A549 (cell line): Measurements from ENCODE around the gene COL16A1.

Experiments used
- CBX2 ChIP-seq: fragments of 200-600 bp; sonication (generic); IDR thresholded peaks from 2 replicates; pipeline ENCODE4 v1.6.1; 2016; ENCODE audit warnings: low read depth, mild to moderate bottlenecking, borderline replicate concordance
- CHD4 ChIP-seq: fragments of 200-600 bp; sonication (generic); IDR thresholded peaks from 2 replicates; pipeline ENCODE4 v1.6.1; 2016; ENCODE audit warnings: antibody characterized with exemption, mild to moderate bottlenecking, borderline replicate concordance
- CTCF ChIP-seq: fragments of >200 bp; sonication (Bioruptor Twin); formaldehyde crosslinking; IDR thresholded peaks from 3 replicates; pipeline ENCODE4 v1.5.1; 2016
- EP300 ChIP-seq, 2 experiments: fragments of >200 bp; sonication (Bioruptor Twin); formaldehyde crosslinking; IDR thresholded peaks; 2 replicates in 1 of 2; 3 replicates in 1 of 2; pipeline ENCODE4 v1.6.1; 2016 to 2017
- KDM1A ChIP-seq: fragments of 200-600 bp; sonication (generic); IDR thresholded peaks from 2 replicates; pipeline ENCODE4 v1.6.1; 2016; ENCODE audit warnings: low read depth, mild to moderate bottlenecking
- KDM5A ChIP-seq: fragments of 200-600 bp; sonication (generic); IDR thresholded peaks from 2 replicates; pipeline ENCODE4 v1.6.1; 2016; ENCODE audit warnings: antibody characterized with exemption, mild to moderate bottlenecking
- MAX ChIP-seq: IDR thresholded peaks from 2 replicates; pipeline ENCODE4 v1.6.1; 2012
- MAZ ChIP-seq: fragments of 150-350 bp; IDR thresholded peaks from 2 replicates; pipeline ENCODE4 v1.6.1; 2014; ENCODE audit warnings: antibody characterized with exemption, low read depth, low read length, borderline replicate concordance
- POLR2A ChIP-seq: IDR thresholded peaks from 2 replicates; pipeline ENCODE4 v1.6.1; 2012; ENCODE audit warnings: mild to moderate bottlenecking, low read length
- RAD21 ChIP-seq, 2 experiments: fragments of >200 bp in 1 of 2; sonication (Bioruptor Twin) in 1 of 2; formaldehyde crosslinking in 1 of 2; IDR thresholded peaks in 1 of 2; conservative IDR thresholded peaks in 1 of 2; 2 replicates in 1 of 2; 3 replicates in 1 of 2; pipeline ENCODE4 v1.6.1; 2012 to 2018; ENCODE audit warnings: inconsistent platforms in 1 of 2
- REST ChIP-seq: fragments of 200-600 bp; sonication (generic); IDR thresholded peaks from 2 replicates; pipeline ENCODE4 v1.6.1; 2016; ENCODE audit warnings: antibody characterized with exemption, mild to moderate bottlenecking, moderate library complexity
- SMC3 ChIP-seq: fragments of >200 bp; sonication (Bioruptor Twin); formaldehyde crosslinking; IDR thresholded peaks from 3 replicates; pipeline ENCODE4 v1.6.1; 2018; ENCODE audit warnings: inconsistent platforms
- TP53 ChIP-seq: fragments of 250-450 bp; sonication (Bioruptor Pico); IDR thresholded peaks from 2 replicates; pipeline ENCODE4 v1.5.0; 2021; ENCODE audit warnings: mild to moderate bottlenecking, moderate library complexity
- USF2 ChIP-seq: fragments of 450-650 bp; IDR thresholded peaks from 2 replicates; pipeline ENCODE4 v1.6.1; 2014; ENCODE audit warnings: antibody characterized with exemption

- TF ChIP-seq RAD21 (conservative IDR thresholded peaks at IDR 0.05 in 1 of 2, IDR thresholded peaks at IDR 0.05 in 1 of 2) (no peak), REST (no peak), CTCF (no peak), POLR2A (no peak), CHD4 (no peak), MAX (peak; percentile 28; the same call in 1 of the 2 replicates), KDM5A (no peak), MAZ (no peak), TP53 (no peak), CBX2 (no peak), EP300 (IDR thresholded peaks at IDR 0.05) (no peak), USF2 (no peak), KDM1A (no peak), SMC3 (no peak)
Measured at GRCh38 chr1:31689854-31690253, 14.0 kb downstream of the COL16A1 start.
